Neural cell (in vitro differentiated cells): Measurements from ENCODE around the gene SRSF1. TPM values are rescaled to one million over a fixed set of nuclear protein-coding genes. Genes with fewer than 3 reads are reported as not detected.

ENCODE experiments used
- H2AFZ ChIP-seq: fragments of 200-600, 300-800 bp; sonication (generic), shearing (Covaris generic); 2 replicates; pipeline ENCODE4 v1.6.0; 2014; ENCODE audit warnings: low read depth, mild to moderate bottlenecking, antibody characterized with exemption, low read length, moderate library complexity
- H3F3A ChIP-seq: fragments of 200-600 bp; shearing (Covaris generic); 2 replicates; pipeline ENCODE4 v1.6.1; 2016; ENCODE audit warnings: mild to moderate bottlenecking, moderate library complexity, mixed read lengths, antibody characterized with exemption, low read length; ENCODE audit not compliant: insufficient read depth, poor library complexity, severe bottlenecking
- H3K27ac ChIP-seq: fragments of 200-600, 300-800 bp; sonication (generic), shearing (Covaris generic); 2 replicates; pipeline ENCODE4 v1.5.1; 2014; ENCODE audit warnings: mild to moderate bottlenecking, low read length, moderate library complexity
- H3K27me3 ChIP-seq: fragments of 300-800, 200-600 bp; sonication (generic), shearing (Covaris generic); 2 replicates; pipeline ENCODE4 v1.6.0; 2014; ENCODE audit warnings: mild to moderate bottlenecking, low read depth, low read length, moderate library complexity; ENCODE audit not compliant: insufficient read depth
- H3K36me3 ChIP-seq: fragments of 300-800, 200-600 bp; sonication (generic), shearing (Covaris generic); 2 replicates; pipeline ENCODE4 v1.5.1; 2014; ENCODE audit warnings: mild to moderate bottlenecking, antibody characterized with exemption, low read length, moderate library complexity; ENCODE audit not compliant: insufficient read depth
- H3K4me2 ChIP-seq: fragments of 300-800, 200-600 bp; sonication (generic), shearing (Covaris generic); 2 replicates; pipeline ENCODE4 v1.6.0; 2014; ENCODE audit warnings: mild to moderate bottlenecking, low read length
- H3K4me3 ChIP-seq: fragments of 300-800, 200-600 bp; sonication (generic), shearing (Covaris generic); 2 replicates; pipeline ENCODE4 v1.5.1; 2014; ENCODE audit warnings: mild to moderate bottlenecking, low read length, moderate library complexity
- H3K79me2 ChIP-seq: fragments of 200-600 bp; shearing (Covaris generic); replicated peaks from 2 replicates; pipeline ENCODE4 v1.6.0; 2014; ENCODE audit warnings: mild to moderate bottlenecking, low read length, moderate library complexity; ENCODE audit not compliant: insufficient read depth
- H3K9ac ChIP-seq: fragments of 300-800, 200-600 bp; sonication (generic), shearing (Covaris generic); 2 replicates; pipeline ENCODE4 v1.6.1; 2016; ENCODE audit warnings: mild to moderate bottlenecking, low read length, mixed read lengths
- H3K9me2 ChIP-seq: fragments of 200-600 bp; shearing (Covaris generic); 2 replicates; pipeline ENCODE4 v1.6.1; 2016; ENCODE audit warnings: mild to moderate bottlenecking, low read length, mixed read lengths; ENCODE audit not compliant: insufficient read depth
- H3K9me3 ChIP-seq: fragments of 200-600, 300-800 bp; sonication (generic), shearing (Covaris generic); 2 replicates; pipeline ENCODE4 v1.6.1; 2016; ENCODE audit warnings: mild to moderate bottlenecking, mixed run types, low read length, moderate library complexity, mixed read lengths
- H4K20me1 ChIP-seq: fragments of 200-600 bp; shearing (Covaris generic); 2 replicates; pipeline ENCODE4 v1.6.1; 2016; ENCODE audit warnings: mild to moderate bottlenecking, mixed run types; ENCODE audit not compliant: insufficient read depth
- EP300 ChIP-seq: fragments of 450-650 bp; conservative IDR thresholded peaks from 2 replicates; pipeline ENCODE4 v1.6.1; 2014; ENCODE audit warnings: antibody characterized with exemption, mild to moderate bottlenecking, moderate library complexity; ENCODE audit not compliant: poor library complexity, severe bottlenecking
- EZH2 ChIP-seq: fragments of 200-600, 300-800 bp; shearing (Covaris generic), sonication (generic); IDR thresholded peaks from 2 replicates; pipeline ENCODE4 v1.6.1; 2014; ENCODE audit warnings: antibody characterized with exemption, low read length, borderline replicate concordance, mild to moderate bottlenecking; ENCODE audit not compliant: insufficient read depth, poor library complexity, severe bottlenecking
- MXI1 ChIP-seq: fragments of 450-650 bp; conservative IDR thresholded peaks from 2 replicates; pipeline ENCODE4 v1.6.1; 2014; ENCODE audit warnings: antibody characterized with exemption, mild to moderate bottlenecking; ENCODE audit not compliant: poor library complexity, severe bottlenecking
- POLR2AphosphoS5 ChIP-seq: IDR thresholded peaks from 2 replicates; pipeline ENCODE4 v1.6.1; 2012
- RAD21 ChIP-seq: fragments of 450-650 bp; conservative IDR thresholded peaks from 2 replicates; pipeline ENCODE4 v1.6.1; 2014; ENCODE audit warnings: antibody characterized with exemption, mild to moderate bottlenecking, moderate library complexity
- SMC3 ChIP-seq: fragments of 450-650 bp; conservative IDR thresholded peaks from 2 replicates; pipeline ENCODE4 v1.6.1; 2014; ENCODE audit warnings: antibody characterized with exemption, mild to moderate bottlenecking, moderate library complexity; ENCODE audit not compliant: poor library complexity
- TAF1 ChIP-seq: IDR thresholded peaks from 2 replicates; pipeline ENCODE4 v1.6.1; 2012; ENCODE audit warnings: low read depth
- polyA plus RNA-seq: library from polyadenylated mRNA; depleted of rRNA; stranded (reverse); fragments of >200 nt; gene quantifications from 2 replicates; pipeline ENCODE4 v1.2.3, GENCODE V29; 2014
- TF ChIP-seq, protein P1 (sequence below): fragments of 450-650 bp; IDR thresholded peaks from 2 replicates; pipeline ENCODE4 v1.5.1; 2014; ENCODE audit warnings: antibody characterized with exemption, mild to moderate bottlenecking, moderate library complexity; ENCODE audit not compliant: poor library complexity, severe bottlenecking

Gene SRSF1
- polyA plus RNA-seq, 1 donor from 2014 or later: 380 TPM

DNA sequence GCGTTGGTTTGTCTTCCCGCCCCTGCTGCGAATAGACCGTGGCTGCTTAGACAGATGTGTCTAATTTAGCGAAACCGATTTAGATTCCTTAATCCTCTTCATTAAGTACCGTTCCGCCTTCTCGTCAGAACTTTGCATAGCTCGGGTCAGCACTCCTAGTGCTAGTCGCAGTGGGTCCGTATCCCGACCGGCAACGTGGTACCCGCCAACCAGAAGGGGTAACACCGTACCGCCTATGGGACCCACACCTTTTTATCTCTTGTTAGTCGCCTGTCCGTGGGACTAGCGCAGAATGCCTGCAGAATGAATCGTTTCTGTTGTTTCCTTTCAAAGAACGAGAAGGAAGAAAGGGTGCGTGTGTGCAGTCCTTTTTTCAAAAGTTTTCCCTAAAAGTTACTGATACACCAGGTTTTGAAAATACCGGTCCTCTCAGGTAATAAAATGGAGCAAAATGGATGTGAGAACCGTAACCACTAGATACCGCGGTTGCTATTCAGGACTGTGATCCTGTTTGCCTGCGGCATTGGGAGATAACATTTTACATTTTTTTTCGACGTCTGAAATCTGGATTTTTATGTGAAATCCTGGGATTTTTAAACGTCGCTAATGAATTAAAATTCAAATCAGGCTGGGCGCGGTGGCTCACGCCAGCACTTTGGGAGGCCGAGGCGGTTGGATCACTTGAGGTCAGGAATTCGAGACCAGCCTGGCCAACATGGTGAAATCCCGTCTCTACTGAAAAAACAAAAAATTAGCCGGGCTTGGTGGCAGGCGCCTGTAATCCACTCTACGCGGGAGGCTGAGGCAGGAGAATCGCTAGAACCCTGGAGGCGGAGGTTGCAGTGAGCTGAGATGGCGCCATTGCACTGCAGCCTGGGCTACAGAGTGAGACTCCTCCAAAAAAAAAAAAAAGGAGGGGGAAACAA, 998 bp upstream of the SRSF1 start:
- Histone ChIP-seq H4K20me1 (peaks cover 6% of the 10 kb centered on the region), H3K9me2 (no peaks in the 10 kb centered on the region), H3K9me3 (no peaks in the 10 kb centered on the region), H3K36me3 (peaks cover 6% of the 10 kb centered on the region), H3K79me2 (peaks cover 38% of the 10 kb centered on the region), H3K27ac (peak overlapping the region; percentile 99), H2AFZ (peak overlapping the region; percentile 75), H3K9ac (peak overlapping the region; percentile 100), H3K27me3 (no peaks in the 10 kb centered on the region), H3K4me3 (peak overlapping the region; percentile 93), H3K4me2 (peak overlapping the region; percentile 75), H3F3A (peaks cover 8% of the 10 kb centered on the region)
- TF ChIP-seq SMC3 (peak; percentile 46), RAD21 (no peak)

DNA sequence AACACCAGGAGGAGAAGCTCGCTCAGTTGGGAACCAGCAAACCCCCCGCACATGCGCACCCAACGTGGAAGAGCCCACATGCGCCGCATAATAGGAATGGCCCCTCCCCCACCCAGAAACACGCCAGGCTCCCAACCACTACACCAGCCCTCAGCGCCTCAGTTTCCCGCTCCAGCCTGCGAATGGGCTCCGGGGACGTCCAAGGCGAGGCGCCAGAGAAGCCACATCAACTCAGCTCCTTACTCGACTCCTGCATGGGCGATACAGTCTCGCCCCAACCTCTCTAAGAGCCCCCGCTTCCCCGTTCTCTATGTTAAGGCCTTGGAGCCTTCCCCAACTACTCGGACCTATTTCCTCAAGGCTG, 504 bp downstream of the SRSF1 start:
- Histone ChIP-seq H3K4me3 (peak overlapping the region; percentile 93), H3K9me2 (no peaks in the 10 kb centered on the region), H3K9me3 (no peaks in the 10 kb centered on the region), H4K20me1 (peaks cover 6% of the 10 kb centered on the region), H3K9ac (peak overlapping the region; percentile 100), H3K27me3 (no peaks in the 10 kb centered on the region), H3K27ac (peak overlapping the region; percentile 99), H3K36me3 (peaks cover 6% of the 10 kb centered on the region), H2AFZ (peak overlapping the region; percentile 53), H3K4me2 (peak overlapping the region; percentile 88), H3F3A (peaks cover 8% of the 10 kb centered on the region), H3K79me2 (peaks cover 52% of the 10 kb centered on the region)
- TF ChIP-seq EP300: no peak
- TF ChIP-seq SMC3: peak; percentile 55
- no peak for TF ChIP-seq POLR2AphosphoS5
- no peak for TF ChIP-seq RAD21
- TF ChIP-seq, protein P1, sequence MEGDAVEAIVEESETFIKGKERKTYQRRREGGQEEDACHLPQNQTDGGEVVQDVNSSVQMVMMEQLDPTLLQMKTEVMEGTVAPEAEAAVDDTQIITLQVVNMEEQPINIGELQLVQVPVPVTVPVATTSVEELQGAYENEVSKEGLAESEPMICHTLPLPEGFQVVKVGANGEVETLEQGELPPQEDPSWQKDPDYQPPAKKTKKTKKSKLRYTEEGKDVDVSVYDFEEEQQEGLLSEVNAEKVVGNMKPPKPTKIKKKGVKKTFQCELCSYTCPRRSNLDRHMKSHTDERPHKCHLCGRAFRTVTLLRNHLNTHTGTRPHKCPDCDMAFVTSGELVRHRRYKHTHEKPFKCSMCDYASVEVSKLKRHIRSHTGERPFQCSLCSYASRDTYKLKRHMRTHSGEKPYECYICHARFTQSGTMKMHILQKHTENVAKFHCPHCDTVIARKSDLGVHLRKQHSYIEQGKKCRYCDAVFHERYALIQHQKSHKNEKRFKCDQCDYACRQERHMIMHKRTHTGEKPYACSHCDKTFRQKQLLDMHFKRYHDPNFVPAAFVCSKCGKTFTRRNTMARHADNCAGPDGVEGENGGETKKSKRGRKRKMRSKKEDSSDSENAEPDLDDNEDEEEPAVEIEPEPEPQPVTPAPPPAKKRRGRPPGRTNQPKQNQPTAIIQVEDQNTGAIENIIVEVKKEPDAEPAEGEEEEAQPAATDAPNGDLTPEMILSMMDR: no peak
- TF ChIP-seq TAF1: no peak
- TF ChIP-seq MXI1: peak; percentile 96

DNA sequence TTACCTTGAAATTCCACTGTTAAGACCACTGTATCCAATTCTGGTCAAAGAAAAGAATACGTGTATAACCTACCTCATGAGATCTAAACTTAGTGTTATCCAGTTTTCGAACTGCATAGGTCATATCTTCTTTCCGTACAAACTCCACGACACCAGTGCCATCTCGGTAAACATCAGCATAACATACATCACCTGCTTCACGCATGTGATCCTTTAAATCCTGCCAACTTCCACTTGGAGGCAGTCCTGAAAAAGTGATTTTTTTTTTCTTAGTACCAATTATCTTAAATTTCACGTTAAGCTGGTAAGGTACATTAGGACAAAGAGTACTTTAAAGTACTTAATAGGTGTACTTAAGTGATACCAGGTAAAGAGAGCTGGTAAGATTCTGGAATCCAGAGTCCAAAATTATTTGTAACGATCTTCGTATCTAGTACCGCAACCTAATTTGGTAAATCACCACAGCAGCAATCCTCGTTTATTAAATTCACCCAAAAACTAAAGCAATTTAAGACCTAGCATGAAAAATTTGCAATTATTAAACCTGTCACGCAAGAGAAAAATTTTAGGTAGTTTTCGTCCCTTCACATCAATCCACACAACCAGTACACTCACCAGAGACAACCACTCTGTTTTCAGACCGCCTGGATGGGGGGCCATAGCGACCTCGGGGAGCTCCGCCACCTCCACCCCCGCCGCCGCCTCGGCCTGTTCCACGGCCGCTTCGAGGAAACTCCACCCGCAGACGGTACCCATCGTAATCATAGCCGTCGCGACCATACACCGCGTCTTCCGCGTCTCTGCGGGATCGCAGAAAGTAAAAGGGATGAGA, 1.1 kb downstream of the SRSF1 start:
- Histone ChIP-seq H3K4me2 (peak overlapping the region; percentile 88), H3K4me3 (peak overlapping the region; percentile 93), H2AFZ (no peak overlapping the region), H3K36me3 (peaks cover 6% of the 10 kb centered on the region), H3K79me2 (peaks cover 52% of the 10 kb centered on the region), H3K9ac (peak overlapping the region; percentile 100), H3K9me3 (no peaks in the 10 kb centered on the region), H3K9me2 (no peaks in the 10 kb centered on the region), H3F3A (peaks cover 12% of the 10 kb centered on the region), H3K27ac (peak overlapping the region; percentile 99), H4K20me1 (peaks cover 6% of the 10 kb centered on the region), H3K27me3 (no peaks in the 10 kb centered on the region)
- TF ChIP-seq EZH2: no peak
- peak; percentile 8 for TF ChIP-seq MXI1
- no peak for TF ChIP-seq SMC3
- TF ChIP-seq EP300: no peak
- no peak for TF ChIP-seq TAF1
- TF ChIP-seq, protein P1: peak; percentile 16
- no peak for TF ChIP-seq RAD21
